UCSD-AML1 (cell line): ENCODE results near the gene OLA1.

Experiments
- DNase-seq: peaks from one replicate; lab custom pipeline; 2025; ENCODE audit not compliant: unreplicated experiment; lab: John Stamatoyannopoulos, UW

Gene OLA1

DNA sequence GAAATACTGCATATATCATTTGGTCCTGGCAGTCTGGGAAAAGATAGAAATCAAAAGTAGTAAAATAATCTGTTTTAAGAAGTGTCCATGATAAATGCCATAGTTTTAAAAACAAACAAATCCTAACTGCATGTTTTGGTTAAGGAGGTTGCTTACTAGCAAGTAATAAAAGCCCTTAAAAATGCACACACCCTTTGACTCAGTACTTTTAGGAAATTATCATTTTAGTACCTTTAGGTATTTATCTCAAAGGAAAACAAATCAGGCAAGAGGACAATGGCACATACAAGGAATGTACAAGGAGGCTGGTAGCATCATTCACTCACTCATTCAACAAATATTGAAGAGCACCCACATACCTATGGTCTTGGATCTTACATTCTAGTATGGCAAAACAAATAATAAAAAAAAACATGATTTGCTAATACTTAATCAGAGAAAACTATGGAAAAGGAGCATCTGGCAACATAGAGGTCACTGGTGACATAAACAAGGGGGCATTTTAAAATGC lies 67.6 kb downstream of the OLA1 start:
- no peak for DNase-seq

GRCh38 chr2:174180165-174180724 lies 68.1 kb downstream of the OLA1 start:
- no peak for DNase-seq

DNA sequence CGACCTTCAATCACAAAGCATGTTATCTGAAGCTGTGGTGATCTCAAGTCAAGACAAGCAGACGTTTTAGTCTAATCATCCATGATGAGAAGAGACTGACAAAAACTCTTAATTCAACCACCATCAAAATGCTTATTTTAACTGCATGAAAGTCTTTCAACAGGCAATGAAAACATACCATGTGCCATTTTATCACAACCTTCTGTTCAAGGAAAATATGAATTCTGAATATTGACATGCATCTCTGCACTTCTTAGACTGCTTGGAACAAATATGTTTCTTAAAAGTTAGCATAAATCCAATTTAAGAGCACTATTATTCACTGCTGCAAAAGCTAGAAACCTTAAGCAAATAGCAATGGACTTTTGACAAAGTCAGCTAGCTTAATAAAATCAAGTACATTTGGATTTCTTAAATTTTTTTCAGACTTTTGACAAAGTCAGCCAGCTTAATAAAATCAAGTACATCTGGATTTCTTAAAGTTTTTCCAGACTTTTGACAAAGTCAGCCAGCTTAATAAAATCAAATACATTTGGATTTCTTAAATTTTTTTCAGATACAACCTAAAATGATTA lies 70.9 kb downstream of the OLA1 start:
- DNase-seq = no peak

GRCh38 chr2:174176898-174177297 lies 71.4 kb downstream of the OLA1 start:
- no peak for DNase-seq

DNA sequence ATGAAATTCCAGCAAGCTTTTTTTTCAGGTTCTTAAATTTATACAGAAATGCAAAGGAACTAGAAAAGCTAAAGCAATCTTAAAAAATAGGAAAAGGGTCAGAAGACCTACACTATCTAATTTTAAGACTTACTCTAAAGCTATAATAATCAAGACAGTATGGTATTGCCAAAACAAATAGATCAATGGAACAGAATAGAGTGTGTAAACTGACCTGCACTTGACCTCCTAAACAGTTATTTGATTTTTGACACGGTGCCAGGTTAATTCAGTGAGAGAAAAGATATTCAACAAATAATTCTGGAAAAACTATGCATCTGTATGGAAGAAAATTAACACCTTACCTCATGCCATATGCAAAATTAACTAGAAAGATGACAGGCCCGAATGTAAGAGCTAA lies 73.6 kb downstream of the OLA1 start:
- DNase-seq = no peak

DNA sequence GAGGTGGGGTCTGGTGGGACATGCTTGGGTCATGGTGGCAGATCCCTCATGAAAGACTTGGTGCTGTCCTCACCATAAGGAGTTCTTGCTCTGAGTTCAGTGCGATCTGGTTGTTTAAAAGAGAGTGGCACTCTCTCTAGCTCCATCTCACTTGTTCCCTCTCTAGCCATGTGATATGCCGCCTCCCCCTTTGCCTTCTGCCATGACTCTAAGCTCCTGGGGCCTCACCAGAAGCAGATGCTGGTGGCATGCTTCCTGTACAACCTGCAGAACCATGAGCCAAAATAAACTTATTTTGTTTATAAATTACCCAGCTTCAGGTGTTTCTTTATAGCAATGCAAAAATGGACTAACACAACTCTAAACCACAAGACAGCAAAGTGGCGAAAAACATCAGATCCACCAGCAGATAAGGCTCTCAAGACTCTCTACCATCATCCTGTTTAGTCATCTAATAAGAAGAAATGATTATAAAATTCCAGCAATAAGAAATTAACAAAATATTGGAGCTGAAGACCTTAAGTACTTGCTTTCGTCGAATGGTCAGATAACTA lies 75.5 kb downstream of the OLA1 start:
- DNase-seq = no peak

- no peak for DNase-seq
These were observed 76.5 kb downstream of the OLA1 start for GRCh38 chr2:174171686-174172445.

GRCh38 chr2:174169372-174169771 lies 79.0 kb downstream of the OLA1 start:
- no peak for DNase-seq

DNA sequence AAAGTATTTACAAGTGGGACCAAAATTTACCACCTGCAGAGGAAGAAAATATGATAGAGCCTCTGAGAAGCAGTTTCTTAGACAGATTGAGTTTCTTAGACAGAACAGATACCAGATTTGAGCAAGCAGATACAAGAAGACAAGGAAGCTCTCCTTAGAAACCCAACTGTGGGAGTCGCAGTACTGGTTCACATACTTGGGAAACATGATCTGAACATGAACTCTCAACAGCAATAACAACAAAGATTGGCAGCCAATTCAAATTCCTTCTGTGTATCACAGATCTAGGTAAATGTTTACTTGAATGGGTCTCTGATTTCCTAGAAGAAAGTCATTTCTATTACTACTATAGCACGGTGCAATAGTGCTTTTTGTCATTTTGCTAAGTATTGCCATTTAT lies 82.1 kb downstream of the OLA1 start:
- no peak for DNase-seq

GRCh38 chr2:174161490-174161889 lies 86.8 kb downstream of the OLA1 start:
- DNase-seq = no peak

- DNase-seq = peak; percentile 13
These were observed 90.3 kb downstream of the OLA1 start for GRCh38 chr2:174158003-174158402.

- DNase-seq = no peak
These were observed 91.3 kb downstream of the OLA1 start for GRCh38 chr2:174157053-174157452.

DNA sequence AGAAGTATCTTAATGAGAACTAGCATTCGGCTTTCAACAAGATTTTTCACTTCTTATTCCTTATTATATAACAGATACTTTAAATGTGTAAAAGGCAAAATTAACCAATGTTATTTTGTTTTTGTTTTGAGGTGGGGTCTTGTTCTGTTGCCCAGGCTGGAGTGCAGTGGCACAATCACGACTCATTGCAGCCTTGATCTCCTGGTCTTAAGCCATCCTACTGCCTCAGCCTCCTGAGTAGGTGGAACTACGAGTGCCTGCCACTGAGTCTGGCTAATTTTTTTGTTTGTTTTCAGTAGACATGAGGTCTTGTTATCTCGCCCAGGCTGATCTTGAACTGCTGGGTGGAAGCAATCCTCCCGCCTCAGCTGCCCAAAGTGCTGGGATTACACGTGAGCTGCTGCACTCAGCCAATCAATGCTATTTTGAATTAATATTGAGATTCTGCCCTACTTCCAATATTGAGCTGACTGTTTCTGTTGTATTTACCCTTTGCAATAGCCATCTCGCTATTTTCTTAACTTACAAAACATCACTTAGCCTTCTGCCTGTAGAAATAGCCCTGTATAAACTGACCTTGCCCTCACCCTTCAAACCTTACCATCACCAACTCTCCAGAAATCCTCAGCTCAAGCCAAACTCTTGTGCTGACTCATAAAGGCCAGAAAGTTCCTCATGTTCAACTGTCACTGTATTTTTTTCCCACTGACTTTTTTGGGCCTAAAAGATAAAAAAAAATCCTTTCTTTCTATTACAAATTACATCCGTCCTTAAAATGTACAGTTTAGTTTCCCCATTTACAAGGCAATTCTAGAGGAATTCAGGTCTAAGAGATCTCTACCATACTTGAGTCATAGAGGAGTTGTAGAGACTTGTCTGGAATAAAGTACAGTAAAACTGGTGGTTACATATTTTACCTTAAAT lies 94.3 kb downstream of the OLA1 start:
- no peak for DNase-seq

DNA sequence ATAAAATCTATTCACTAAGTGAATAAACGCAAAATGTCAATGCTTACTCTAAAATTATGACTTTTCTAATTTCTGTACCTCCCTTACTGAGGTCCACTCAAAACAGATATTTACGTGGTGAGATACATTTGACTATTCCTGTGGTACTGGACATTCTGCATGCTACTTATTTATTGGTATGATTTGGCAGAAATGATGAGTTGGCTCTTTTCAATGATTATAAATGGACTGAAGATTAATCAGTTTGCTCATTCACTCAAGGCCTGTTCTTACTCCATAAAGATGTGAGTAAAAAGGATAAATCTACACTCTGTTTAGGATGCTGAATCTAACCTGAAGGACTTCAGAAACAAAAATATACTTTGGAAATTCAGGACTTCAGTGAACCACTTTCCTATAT lies 98.8 kb downstream of the OLA1 start:
- no peak for DNase-seq

- no peak for DNase-seq
These were observed 99.5 kb downstream of the OLA1 start for GRCh38 chr2:174148833-174149232.

DNA sequence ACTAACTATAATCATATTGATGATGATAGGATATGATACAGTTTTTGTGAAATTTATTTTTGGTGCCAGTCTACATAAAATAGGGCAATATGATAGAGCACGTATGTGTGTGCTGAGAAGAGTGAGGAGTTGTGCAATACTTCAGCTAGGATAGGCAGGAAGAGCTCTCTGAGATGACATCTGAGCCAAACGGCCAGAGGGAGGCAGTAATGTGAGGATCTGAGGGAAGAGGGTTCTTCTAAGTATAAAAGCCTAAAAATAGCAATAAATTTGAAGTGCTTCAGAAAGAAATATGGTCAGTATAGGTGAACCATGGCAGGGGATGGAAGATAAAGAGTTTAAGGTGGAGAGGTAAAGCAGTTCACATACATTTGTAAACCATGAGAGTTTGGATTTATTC lies 102.5 kb downstream of the OLA1 start:
- DNase-seq = no peak

- DNase-seq = no peak
These were observed 106.0 kb downstream of the OLA1 start for GRCh38 chr2:174142290-174142689.

DNA sequence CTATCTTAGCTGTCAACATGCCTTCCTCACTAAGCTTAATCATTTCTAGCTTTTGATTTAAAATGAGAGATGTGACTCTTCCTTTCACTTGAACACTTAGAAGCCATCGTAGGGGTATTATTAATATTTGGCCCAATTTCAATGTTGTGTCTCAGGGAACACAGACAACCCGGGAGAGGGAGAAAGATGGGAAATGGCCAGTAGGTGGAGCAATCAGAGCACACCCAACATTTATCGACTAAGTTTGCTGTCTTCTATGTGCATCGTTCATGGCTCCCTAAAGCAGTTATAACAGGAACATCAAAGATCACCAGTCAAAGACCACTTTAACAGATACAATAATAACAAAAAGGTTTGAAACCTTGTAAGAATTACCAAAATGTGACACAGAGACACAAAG lies 110.2 kb downstream of the OLA1 start:
- no peak for DNase-seq

- no peak for DNase-seq
These were observed 112.4 kb downstream of the OLA1 start for GRCh38 chr2:174135981-174136380.

DNA sequence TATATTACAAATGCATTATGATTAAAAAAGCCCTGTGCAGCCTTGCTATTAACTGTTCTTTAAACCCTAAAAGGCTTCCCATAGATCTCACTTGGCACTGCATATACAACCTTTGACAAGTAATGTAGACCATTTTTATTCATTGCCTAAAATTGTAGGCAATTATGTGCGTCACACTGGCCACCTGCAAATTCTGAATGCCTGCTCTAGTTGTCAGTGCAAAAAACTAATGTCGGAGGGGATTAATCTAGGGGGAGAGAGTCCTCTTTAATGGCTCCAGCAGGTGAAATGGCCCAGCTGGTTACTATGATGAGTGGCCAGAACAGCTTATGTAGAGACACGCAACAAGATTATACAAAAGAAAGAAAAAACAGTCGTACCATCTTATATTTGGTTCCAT lies 123.2 kb downstream of the OLA1 start:
- no peak for DNase-seq

DNA sequence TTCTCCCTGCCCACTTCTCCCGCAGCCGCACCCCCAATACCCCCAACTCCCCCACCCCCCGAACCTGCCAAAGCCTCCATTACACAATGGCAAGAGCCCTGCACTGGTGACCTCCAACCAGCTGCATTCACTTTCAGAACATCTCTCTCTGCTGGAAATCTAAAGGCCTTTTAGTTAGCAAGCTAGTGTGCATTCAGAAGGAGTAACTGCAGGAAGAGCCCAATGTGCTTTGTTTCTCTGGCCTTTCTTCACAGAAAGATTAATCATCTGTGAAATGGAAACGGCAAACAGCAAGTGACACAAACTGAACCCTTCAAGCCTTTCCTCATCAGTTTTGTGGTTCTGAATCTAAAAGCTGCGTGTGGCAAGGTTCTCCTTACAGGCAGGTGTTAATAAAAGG lies 124.2 kb downstream of the OLA1 start:
- no peak for DNase-seq
